Mesendoderm (in vitro differentiated cells): ENCODE data around the gene KATNAL2.
A peak's percentile ranks its signal among the peaks of the same experiment; 100 is the strongest.

Experiments
- DNase-seq: peaks from one replicate; pipeline ENCODE4 v3.0.0; 2013
- H2AK5ac ChIP-seq: 2 replicates; pipeline ENCODE4 v1.6.1; 2013; ENCODE audit warnings: low read length, inconsistent platforms
- H2BK120ac ChIP-seq: 2 replicates; pipeline ENCODE4 v1.6.1; 2013; ENCODE audit warnings: low read depth, mild to moderate bottlenecking, low read length, moderate library complexity, mixed read lengths
- H2BK15ac ChIP-seq: replicated peaks from 2 replicates; pipeline ENCODE4 v1.6.1; 2013; ENCODE audit warnings: low read depth, mild to moderate bottlenecking, moderate library complexity
- H2BK5ac ChIP-seq: 2 replicates; pipeline ENCODE4 v1.6.1; 2013; ENCODE audit warnings: low read length, inconsistent platforms
- H3K18ac ChIP-seq: 2 replicates; pipeline ENCODE4 v1.6.1; 2013; ENCODE audit warnings: mild to moderate bottlenecking, low read length, mixed read lengths
- H3K23ac ChIP-seq: one replicate; pipeline ENCODE4 v1.6.1; 2013; ENCODE audit warnings: low read length
- H3K27ac ChIP-seq: 2 replicates; pipeline ENCODE4 v1.5.1; 2013; ENCODE audit warnings: low read depth, mild to moderate bottlenecking, inconsistent platforms, low read length, moderate library complexity
- H3K27me3 ChIP-seq: 2 replicates; pipeline ENCODE4 v1.6.1; 2013; ENCODE audit warnings: low read length, control low read depth, mild to moderate bottlenecking, inconsistent platforms; ENCODE audit not compliant: insufficient read depth, poor library complexity
- H3K36me3 ChIP-seq: 2 replicates; pipeline ENCODE4 v1.6.1; 2013; ENCODE audit warnings: low read length, inconsistent platforms; ENCODE audit not compliant: control insufficient read depth, insufficient read depth
- H3K4ac ChIP-seq: one replicate; pipeline ENCODE4 v1.6.1; 2013; ENCODE audit warnings: low read depth, mild to moderate bottlenecking, low read length, moderate library complexity
- H3K4me1 ChIP-seq: 2 replicates; pipeline ENCODE4 v1.6.1; 2013; ENCODE audit warnings: low read depth, low read length, inconsistent platforms; ENCODE audit not compliant: control insufficient read depth
- H3K4me2 ChIP-seq: 2 replicates; pipeline ENCODE4 v1.6.1; 2013; ENCODE audit warnings: low read length
- H3K4me3 ChIP-seq: 2 replicates; pipeline ENCODE4 v1.5.1; 2013; ENCODE audit warnings: mild to moderate bottlenecking, low read length
- H3K56ac ChIP-seq: one replicate; pipeline ENCODE4 v1.6.1; 2013; ENCODE audit warnings: low read length
- H3K79me1 ChIP-seq: 2 replicates; pipeline ENCODE4 v1.6.1; 2013; ENCODE audit warnings: low read length, inconsistent platforms
- H3K79me2 ChIP-seq: 2 replicates; pipeline ENCODE4 v1.6.1; 2013; ENCODE audit warnings: mild to moderate bottlenecking, low read length; ENCODE audit not compliant: control insufficient read depth, insufficient read depth
- H3K9ac ChIP-seq: 2 replicates; pipeline ENCODE4 v1.6.1; 2013; ENCODE audit warnings: low read length, inconsistent platforms
- H4K5ac ChIP-seq: one replicate; pipeline ENCODE4 v1.6.1; 2013; ENCODE audit warnings: low read length
- H4K8ac ChIP-seq: one replicate; pipeline ENCODE4 v1.6.1; 2013; ENCODE audit warnings: low read depth, mild to moderate bottlenecking, control low read depth, low read length, moderate library complexity
- WGBS: extraction: QIAGEN DNeasy Blood & Tissue Kit; methylation state at CpG from one replicate; pipeline ENCODE4 v1.1.7; 2013; ENCODE audit warnings: low lambda C conversion rate, missing lambda C conversion rate; ENCODE audit not compliant: insufficient coverage; ENCODE audit errors: extremely low coverage; 5-methylcytosine and 5-hydroxymethylcytosine counted together

The KATNAL2 gene

GRCh38 chr18:46903406-46903805 lies 14.0 kb upstream of the KATNAL2 start:
- Histone ChIP-seq H3K23ac (no peak overlapping the region), H3K4me3 (no peak overlapping the region), H3K4me2 (no peak overlapping the region), H2BK120ac (no peak overlapping the region), H3K27ac (no peak overlapping the region), H2BK5ac (no peak overlapping the region), H2AK5ac (no peak overlapping the region), H3K56ac (no peak overlapping the region), H3K27me3 (no peaks in the 10 kb centered on the region), H3K18ac (no peak overlapping the region), H2BK15ac (no peak overlapping the region), H3K9ac (no peak overlapping the region), H3K79me2 (peaks cover 9% of the 10 kb centered on the region), H3K4ac (no peak overlapping the region), H3K79me1 (peaks cover 2% of the 10 kb centered on the region), H4K5ac (no peak overlapping the region), H3K4me1 (peaks cover 1% of the 10 kb centered on the region), H3K36me3 (no peaks in the 10 kb centered on the region), H4K8ac (no peak overlapping the region)
- no peak for DNase-seq
- no CpG with 5 or more reads among the region's 3 CpGs for WGBS

GRCh38 chr18:46909497-46909896 lies 7.9 kb upstream of the KATNAL2 start:
- Histone ChIP-seq H3K4ac (no peak overlapping the region), H3K36me3 (no peaks in the 10 kb centered on the region)
- WGBS = no CpG with 5 or more reads among the region's 3 CpGs

GRCh38 chr18:46910856-46911255 lies 6.5 kb upstream of the KATNAL2 start:
- Histone ChIP-seq H3K27me3 (no peaks in the 10 kb centered on the region), H3K18ac (no peak overlapping the region), H3K27ac (no peak overlapping the region), H3K56ac (no peak overlapping the region), H3K4me2 (no peak overlapping the region), H3K4me1 (peaks cover under 1% of the 10 kb centered on the region), H3K36me3 (no peaks in the 10 kb centered on the region), H4K8ac (no peak overlapping the region), H3K4me3 (no peak overlapping the region), H3K9ac (no peak overlapping the region), H3K79me2 (peaks cover 22% of the 10 kb centered on the region), H2BK120ac (no peak overlapping the region), H3K79me1 (peaks cover 8% of the 10 kb centered on the region), H2AK5ac (no peak overlapping the region), H2BK15ac (no peak overlapping the region), H4K5ac (no peak overlapping the region), H2BK5ac (no peak overlapping the region), H3K23ac (no peak overlapping the region), H3K4ac (no peak overlapping the region)
- no peak for DNase-seq
- WGBS = no CpG with 5 or more reads among the region's 3 CpGs

More at GRCh38 chr18:46909497-46909896, 7.9 kb upstream of the KATNAL2 start:
- Histone ChIP-seq H2BK120ac (no peak overlapping the region), H3K79me1 (peaks cover 4% of the 10 kb centered on the region), H4K5ac (no peak overlapping the region), H3K79me2 (peaks cover 15% of the 10 kb centered on the region), H3K9ac (no peak overlapping the region), H3K27ac (no peak overlapping the region), H3K4me2 (no peak overlapping the region), H3K4me3 (no peak overlapping the region), H2AK5ac (no peak overlapping the region), H3K23ac (no peak overlapping the region), H3K27me3 (no peaks in the 10 kb centered on the region), H4K8ac (no peak overlapping the region), H3K4me1 (no peaks in the 10 kb centered on the region), H2BK5ac (no peak overlapping the region), H3K56ac (no peak overlapping the region), H3K18ac (no peak overlapping the region), H2BK15ac (no peak overlapping the region)
- DNase-seq = no peak

GRCh38 chr18:46915800-46916550 lies 1.4 kb upstream of the KATNAL2 start:
- Histone ChIP-seq H3K79me2 (peaks cover 20% of the 10 kb centered on the region), H3K4ac (no peak overlapping the region), H2BK120ac (no peak overlapping the region), H3K4me1 (peaks cover 3% of the 10 kb centered on the region), H4K5ac (no peak overlapping the region), H3K18ac (no peak overlapping the region), H3K27me3 (no peaks in the 10 kb centered on the region), H3K23ac (no peak overlapping the region), H4K8ac (no peak overlapping the region), H2AK5ac (no peak overlapping the region), H2BK5ac (no peak overlapping the region), H3K56ac (peak overlapping the region; percentile 51), H3K9ac (peak overlapping the region; percentile 86), H3K4me3 (no peak overlapping the region), H3K27ac (no peak overlapping the region), H3K36me3 (no peaks in the 10 kb centered on the region), H3K79me1 (peaks cover 8% of the 10 kb centered on the region), H3K4me2 (peak overlapping the region; percentile 92), H2BK15ac (no peak overlapping the region)
- DNase-seq = no peak
- WGBS = no CpG with 5 or more reads among the region's 12 CpGs

GRCh38 chr18:46916551-46917107 lies 773 bp upstream of the KATNAL2 start:
- no peak overlapping the region for H3K23ac ChIP-seq
- DNase-seq = peak; percentile 54
- peak overlapping the region; percentile 60 for H3K4ac ChIP-seq
- peak overlapping the region; percentile 89 for H3K18ac ChIP-seq
- H3K4me1 ChIP-seq = peaks cover 3% of the 10 kb centered on the region
- no peak overlapping the region for H2BK15ac ChIP-seq
- peak overlapping the region; percentile 9 for H2BK5ac ChIP-seq
- H4K8ac ChIP-seq = no peak overlapping the region
- H3K56ac ChIP-seq = peak overlapping the region; percentile 95
- H3K27me3 ChIP-seq = no peaks in the 10 kb centered on the region
- peak overlapping the region; percentile 70 for H3K4me3 ChIP-seq
- peak overlapping the region; percentile 80 for H3K27ac ChIP-seq
- H3K36me3 ChIP-seq = no peaks in the 10 kb centered on the region
- H3K4me2 ChIP-seq = peak overlapping the region; percentile 92
- no peak overlapping the region for H4K5ac ChIP-seq
- peaks cover 8% of the 10 kb centered on the region for H3K79me1 ChIP-seq
- H3K79me2 ChIP-seq = peaks cover 20% of the 10 kb centered on the region
- no peak overlapping the region for H2AK5ac ChIP-seq
- WGBS = no CpG with 5 or more reads among the region's 21 CpGs
- no peak overlapping the region for H2BK120ac ChIP-seq
- H3K9ac ChIP-seq = peak overlapping the region; percentile 86
